Stimulated activated CD8-positive, alpha-beta memory T cell treated with anti-CD3 and anti-CD28 coated beads, Interleukin-4, amount 100 ng/mL, for 24 hours (primary cell): ENCODE measurements around the gene OGFOD3.
A peak's percentile ranks its signal among the peaks of the same experiment; 100 is the strongest.
"Not testable (repeated sequence)": the region's sequence is repeated elsewhere in the genome, so short reads cannot be mapped to it uniquely, and the experiment has no call there.

ENCODE experiments used
- DNase-seq: peaks from one replicate; pipeline ENCODE4 v3.0.0-alpha.2; 2020; ENCODE audit warnings: low read depth

Gene OGFOD3

GRCh38 chr17:82351713-82352488 lies 66.5 kb downstream of the OGFOD3 start:
- DNase-seq: peak; percentile 70

- no peak for DNase-seq
These were observed 67.1 kb downstream of the OGFOD3 start for GRCh38 chr17:82351254-82351712.

GRCh38 chr17:82350182-82351030 lies 68.0 kb downstream of the OGFOD3 start:
- DNase-seq: peak; percentile 34

GRCh38 chr17:82349287-82349701 lies 69.1 kb downstream of the OGFOD3 start:
- DNase-seq: no peak

- no peak for DNase-seq
These were observed 69.5 kb downstream of the OGFOD3 start for GRCh38 chr17:82348866-82349265.

- no peak for DNase-seq
These were observed 70.0 kb downstream of the OGFOD3 start for GRCh38 chr17:82348434-82348833.

GRCh38 chr17:82347994-82348393 lies 70.4 kb downstream of the OGFOD3 start:
- not testable (repeated sequence) for DNase-seq

- DNase-seq: no peak
These were observed 71.8 kb downstream of the OGFOD3 start for GRCh38 chr17:82346342-82347300.

GRCh38 chr17:82345151-82345976 lies 73.0 kb downstream of the OGFOD3 start:
- DNase-seq: no peak

GRCh38 chr17:82344175-82344907 lies 74.0 kb downstream of the OGFOD3 start:
- DNase-seq: no peak

- DNase-seq: no peak
These were observed 74.8 kb downstream of the OGFOD3 start for GRCh38 chr17:82343560-82343959.

- no peak for DNase-seq
These were observed 75.9 kb downstream of the OGFOD3 start for GRCh38 chr17:82342361-82343079.

- no peak for DNase-seq
These were observed 78.5 kb downstream of the OGFOD3 start for GRCh38 chr17:82339634-82340580.
